ENCODE results near the gene IL3.

DNA sequence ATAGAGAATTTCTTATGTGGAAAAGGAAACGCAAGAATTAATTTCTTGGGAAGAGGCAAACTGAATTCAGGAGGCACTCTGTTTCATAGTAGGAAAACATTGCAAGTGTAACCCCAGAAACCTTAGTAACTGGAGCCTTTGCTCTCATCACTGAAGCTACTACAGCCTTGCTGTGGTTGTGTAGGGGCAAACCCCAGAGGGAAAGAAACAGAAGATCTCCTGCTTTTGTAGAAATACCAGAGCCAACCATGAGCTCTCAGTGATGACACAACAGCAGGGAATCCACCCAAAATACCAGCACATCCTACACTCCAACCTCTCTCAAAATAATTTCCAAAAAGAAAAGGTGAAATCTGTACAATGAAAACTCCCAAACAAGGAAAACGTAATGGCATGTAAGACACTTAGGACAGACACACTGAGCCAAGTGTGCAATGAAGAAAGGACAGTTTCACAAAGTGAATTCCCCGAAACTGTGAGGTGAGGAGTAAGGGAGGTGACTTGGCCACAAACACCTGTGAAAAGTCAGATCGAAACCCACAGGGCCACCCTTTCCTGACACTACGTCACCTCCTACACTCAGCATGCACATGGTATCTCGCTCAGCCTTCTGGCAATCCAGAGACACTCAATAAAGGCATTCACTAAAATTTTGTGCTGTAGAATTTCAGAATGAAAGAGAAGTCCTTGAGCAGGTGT, 40.4 kb upstream of the IL3 start:
- TF ChIP-seq, protein P1, sequence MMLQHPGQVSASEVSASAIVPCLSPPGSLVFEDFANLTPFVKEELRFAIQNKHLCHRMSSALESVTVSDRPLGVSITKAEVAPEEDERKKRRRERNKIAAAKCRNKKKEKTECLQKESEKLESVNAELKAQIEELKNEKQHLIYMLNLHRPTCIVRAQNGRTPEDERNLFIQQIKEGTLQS (CRISPR knock-in tag; conservative IDR thresholded peaks at IDR 0.05), result no peak
- TF ChIP-seq, protein P2, sequence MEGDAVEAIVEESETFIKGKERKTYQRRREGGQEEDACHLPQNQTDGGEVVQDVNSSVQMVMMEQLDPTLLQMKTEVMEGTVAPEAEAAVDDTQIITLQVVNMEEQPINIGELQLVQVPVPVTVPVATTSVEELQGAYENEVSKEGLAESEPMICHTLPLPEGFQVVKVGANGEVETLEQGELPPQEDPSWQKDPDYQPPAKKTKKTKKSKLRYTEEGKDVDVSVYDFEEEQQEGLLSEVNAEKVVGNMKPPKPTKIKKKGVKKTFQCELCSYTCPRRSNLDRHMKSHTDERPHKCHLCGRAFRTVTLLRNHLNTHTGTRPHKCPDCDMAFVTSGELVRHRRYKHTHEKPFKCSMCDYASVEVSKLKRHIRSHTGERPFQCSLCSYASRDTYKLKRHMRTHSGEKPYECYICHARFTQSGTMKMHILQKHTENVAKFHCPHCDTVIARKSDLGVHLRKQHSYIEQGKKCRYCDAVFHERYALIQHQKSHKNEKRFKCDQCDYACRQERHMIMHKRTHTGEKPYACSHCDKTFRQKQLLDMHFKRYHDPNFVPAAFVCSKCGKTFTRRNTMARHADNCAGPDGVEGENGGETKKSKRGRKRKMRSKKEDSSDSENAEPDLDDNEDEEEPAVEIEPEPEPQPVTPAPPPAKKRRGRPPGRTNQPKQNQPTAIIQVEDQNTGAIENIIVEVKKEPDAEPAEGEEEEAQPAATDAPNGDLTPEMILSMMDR (IDR thresholded peaks at IDR 0.05), result no peak
- TF ChIP-seq, protein P3, sequence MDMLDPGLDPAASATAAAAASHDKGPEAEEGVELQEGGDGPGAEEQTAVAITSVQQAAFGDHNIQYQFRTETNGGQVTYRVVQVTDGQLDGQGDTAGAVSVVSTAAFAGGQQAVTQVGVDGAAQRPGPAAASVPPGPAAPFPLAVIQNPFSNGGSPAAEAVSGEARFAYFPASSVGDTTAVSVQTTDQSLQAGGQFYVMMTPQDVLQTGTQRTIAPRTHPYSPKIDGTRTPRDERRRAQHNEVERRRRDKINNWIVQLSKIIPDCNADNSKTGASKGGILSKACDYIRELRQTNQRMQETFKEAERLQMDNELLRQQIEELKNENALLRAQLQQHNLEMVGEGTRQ (CRISPR knock-in tag; IDR thresholded peaks at IDR 0.05), result no peak
- TF ChIP-seq CREB1 (CRISPR knock-in tag; IDR thresholded peaks at IDR 0.05), result no peak
- TF ChIP-seq, protein P4, sequence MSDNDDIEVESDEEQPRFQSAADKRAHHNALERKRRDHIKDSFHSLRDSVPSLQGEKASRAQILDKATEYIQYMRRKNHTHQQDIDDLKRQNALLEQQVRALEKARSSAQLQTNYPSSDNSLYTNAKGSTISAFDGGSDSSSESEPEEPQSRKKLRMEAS (CRISPR knock-in tag; IDR thresholded peaks at IDR 0.05), result no peak
- no peak for TF ChIP-seq ZNF138 (CRISPR knock-in tag; conservative IDR thresholded peaks at IDR 0.05)
- TF ChIP-seq NFYB (CRISPR knock-in tag; conservative IDR thresholded peaks at IDR 0.05; ENCODE audit: low read depth), result no peak
- TF ChIP-seq, protein P5, sequence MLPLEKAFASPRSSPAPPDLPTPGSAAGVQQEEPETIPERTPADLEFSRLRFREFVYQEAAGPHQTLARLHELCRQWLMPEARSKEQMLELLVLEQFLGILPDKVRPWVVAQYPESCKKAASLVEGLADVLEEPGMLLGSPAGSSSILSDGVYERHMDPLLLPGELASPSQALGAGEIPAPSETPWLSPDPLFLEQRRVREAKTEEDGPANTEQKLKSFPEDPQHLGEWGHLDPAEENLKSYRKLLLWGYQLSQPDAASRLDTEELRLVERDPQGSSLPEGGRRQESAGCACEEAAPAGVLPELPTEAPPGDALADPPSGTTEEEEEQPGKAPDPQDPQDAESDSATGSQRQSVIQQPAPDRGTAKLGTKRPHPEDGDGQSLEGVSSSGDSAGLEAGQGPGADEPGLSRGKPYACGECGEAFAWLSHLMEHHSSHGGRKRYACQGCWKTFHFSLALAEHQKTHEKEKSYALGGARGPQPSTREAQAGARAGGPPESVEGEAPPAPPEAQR (CRISPR knock-in tag; IDR thresholded peaks at IDR 0.05), result no peak
- no peak for TF ChIP-seq IRF2 (CRISPR knock-in tag; IDR thresholded peaks at IDR 0.05; ENCODE audit: borderline replicate concordance, low read depth)
- TF ChIP-seq ZNF232 (CRISPR knock-in tag; IDR thresholded peaks at IDR 0.05), result no peak

All from WTC11 (cell line).